Gastrocnemius medialis (tissue), 4 donors: ENCODE measurements around the gene KIRREL3. TPM values are rescaled to one million over a fixed set of nuclear protein-coding genes. Genes with fewer than 3 reads are reported as not detected.

Experiments used
- ATAC-seq, 2 donors: fragments of 150-250 bp; one replicate each; pipeline ENCODE4 v1.9.1; 2016
- DNase-seq, 2 donors: peaks; one replicate each; pipeline ENCODE4 v3.0.0-alpha.2; 2019
- H3K27ac ChIP-seq, 4 donors: fragments of 200-600 bp; sonication (generic); 1 replicate in 1 of 4; 2 replicates in 3 of 4; pipeline ENCODE4 v1.5.1; 2016 to 2018; ENCODE audit warnings: mild to moderate bottlenecking in 2 of 4, moderate library complexity in 1 of 4
- H3K27me3 ChIP-seq, 3 donors: fragments of 200-600 bp; sonication (generic) in 2 of 3; 1 replicate in 1 of 3; 2 replicates in 2 of 3; pipeline versions ENCODE4 v1.5.1 to v1.6.0; 2016 to 2019; ENCODE audit warnings: mild to moderate bottlenecking in 1 of 3, moderate library complexity in 1 of 3
- H3K36me3 ChIP-seq, 2 donors: fragments of 200-600 bp; sonication (generic) in 1 of 2; one replicate each; pipeline ENCODE4 v1.5.1; 2017 to 2018
- H3K4me1 ChIP-seq, 2 donors: fragments of 200-600 bp; sonication (generic) in 1 of 2; one replicate each; pipeline ENCODE4 v1.5.1; 2016 to 2017; ENCODE audit warnings: mild to moderate bottlenecking in 2 of 2
- H3K4me3 ChIP-seq, 4 donors: fragments of 200-600 bp; sonication (generic) in 3 of 4; 1 replicate in 1 of 4; 2 replicates in 3 of 4; pipeline ENCODE4 v1.5.1; 2016 to 2019; ENCODE audit warnings: mild to moderate bottlenecking in 2 of 4
- H3K9me3 ChIP-seq, 3 donors: fragments of 200-600 bp; sonication (generic) in 2 of 3; 1 replicate in 1 of 3; 2 replicates in 2 of 3; pipeline ENCODE4 v1.5.1; 2016 to 2019
- CTCF ChIP-seq, 5 experiments: fragments of 450-650 bp in 3 of 5; fragments of 200-600 bp in 2 of 5; sonication (generic) in 2 of 5; IDR thresholded peaks in 4 of 5; conservative IDR thresholded peaks in 1 of 5; 1 replicate in 4 of 5; 2 replicates in 1 of 5; pipeline ENCODE4 v1.5.1; 2016 to 2019; ENCODE audit warnings: antibody characterized with exemption in 5 of 5, mild to moderate bottlenecking in 3 of 5, moderate library complexity in 3 of 5
- POLR2A ChIP-seq, 2 donors: fragments of 450-650 bp; IDR thresholded peaks; one replicate each; pipeline ENCODE4 v1.6.1; 2017; ENCODE audit warnings: antibody characterized with exemption in 2 of 2, mild to moderate bottlenecking in 2 of 2, moderate library complexity in 2 of 2
- in situ Hi-C, 4 donors: fragments of 200-750 bp; cut with MboI; loops; one replicate each; pipeline versions ENCODE4 v1.15.0 to v1.8.0; 2017; ENCODE audit warnings: low sequenced_read_pairs in 4 of 4
- intact Hi-C: fragments of 100-400 bp; cut with DNase I; formaldehyde crosslinking; loops from one replicate; pipeline ENCODE4 v1.15.1; 2023; ENCODE audit warnings: low total_unique reads
- total RNA-seq, 4 donors: library from RNA; depleted of rRNA; stranded (reverse); fragments of >200 nt; gene quantifications; one replicate each; pipeline versions ENCODE4 v1.1.0 to v1.2.3, GENCODE V29; 2016

Gene KIRREL3
- total RNA-seq, 4 donors from 2014 or later: 0.10 TPM; not detected in 3

- ATAC-seq: no peak
Observed at GRCh38 chr11:126702165-126702720, 298.3 kb downstream of the KIRREL3 start.

GRCh38 chr11:126701520-126701897 is 299.1 kb downstream of the KIRREL3 start:
- Histone ChIP-seq H3K36me3 (no peaks in the 10 kb centered on the region), H3K9me3 (no peaks in the 10 kb centered on the region), H3K27me3 (no peaks in the 10 kb centered on the region), H3K4me1 (no peaks in the 10 kb centered on the region), H3K4me3 (no peak overlapping the region), H3K27ac (no peak overlapping the region)
- ATAC-seq: no peak
- DNase-seq: no peak
- in situ Hi-C loops (no loop called here), intact Hi-C loops (no loop called here)
- no peak for TF ChIP-seq CTCF (IDR thresholded peaks at IDR 0.05 in 4 of 5, conservative IDR thresholded peaks at IDR 0.05 in 1 of 5)

More at GRCh38 chr11:126702165-126702720, 298.3 kb downstream of the KIRREL3 start:
- DNase-seq: no peak
- Histone ChIP-seq H3K27ac (no peak overlapping the region), H3K4me1 (no peaks in the 10 kb centered on the region), H3K4me3 (no peak overlapping the region), H3K36me3 (no peaks in the 10 kb centered on the region), H3K27me3 (no peaks in the 10 kb centered on the region), H3K9me3 (no peaks in the 10 kb centered on the region)
- in situ Hi-C loops: no loop called here
- TF ChIP-seq POLR2A (IDR thresholded peaks at IDR 0.05): no peak
- no peak for TF ChIP-seq CTCF (IDR thresholded peaks at IDR 0.05 in 4 of 5, conservative IDR thresholded peaks at IDR 0.05 in 1 of 5)
- intact Hi-C loops: no loop called here

- intact Hi-C loops: no loop called here
Observed at GRCh38 chr11:126700768-126701519, 299.6 kb downstream of the KIRREL3 start.

GRCh38 chr11:126698576-126698975 is 302.0 kb downstream of the KIRREL3 start:
- DNase-seq: no peak
- no peaks in the 10 kb centered on the region for H3K9me3 ChIP-seq
- no peaks in the 10 kb centered on the region for H3K27me3 ChIP-seq
- H3K4me1 ChIP-seq: no peaks in the 10 kb centered on the region
- ATAC-seq: no peak
- no peak overlapping the region for H3K27ac ChIP-seq
- intact Hi-C loops: no loop called here
- no peak overlapping the region for H3K4me3 ChIP-seq
- no peak for TF ChIP-seq POLR2A (IDR thresholded peaks at IDR 0.05)
- TF ChIP-seq CTCF (IDR thresholded peaks at IDR 0.05 in 4 of 5, conservative IDR thresholded peaks at IDR 0.05 in 1 of 5): no peak
- no peaks in the 10 kb centered on the region for H3K36me3 ChIP-seq
- in situ Hi-C loops: no loop called here

More at GRCh38 chr11:126700768-126701519, 299.6 kb downstream of the KIRREL3 start:
- DNase-seq (no peak), ATAC-seq (no peak)
- Histone ChIP-seq H3K27ac (no peak overlapping the region), H3K4me1 (no peaks in the 10 kb centered on the region), H3K4me3 (no peak overlapping the region), H3K27me3 (no peaks in the 10 kb centered on the region), H3K36me3 (no peaks in the 10 kb centered on the region), H3K9me3 (no peaks in the 10 kb centered on the region)
- TF ChIP-seq CTCF (IDR thresholded peaks at IDR 0.05 in 4 of 5, conservative IDR thresholded peaks at IDR 0.05 in 1 of 5) (no peak), POLR2A (IDR thresholded peaks at IDR 0.05) (no peak)
- in situ Hi-C loops: no loop called here
